ENCODE data around the gene MYLK4.

DNA sequence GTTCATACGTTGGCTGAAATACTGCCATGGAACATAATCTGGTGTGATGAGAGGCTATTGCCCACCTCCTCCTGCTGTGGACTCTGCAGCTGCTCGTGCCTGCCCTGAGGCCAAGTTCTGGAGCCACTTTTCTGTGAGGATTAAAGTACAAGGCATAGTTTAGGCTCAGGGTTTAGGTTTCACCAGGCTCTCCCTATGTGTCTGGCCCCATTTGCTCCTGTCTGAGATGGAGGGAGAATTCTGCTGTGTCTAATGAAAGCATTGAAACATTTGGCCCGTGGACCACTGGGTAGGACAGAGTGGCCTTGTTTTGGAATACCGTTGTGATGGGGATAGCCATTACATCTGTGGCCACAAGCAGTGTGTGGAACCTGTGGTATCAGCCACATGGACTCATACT is 20.4 kb upstream of the MYLK4 start:
- no peak for TF ChIP-seq POLR2AphosphoS5 (IDR thresholded peaks at IDR 0.05; ENCODE audit: borderline replicate concordance, low read depth, low read length)
- TF ChIP-seq EZH2 (IDR thresholded peaks at IDR 0.05) = no peak
- TF ChIP-seq FOXP2 (optimal IDR thresholded peaks at IDR 0.05; ENCODE audit: control extremely low read depth, extremely low read length, insufficient read depth) = no peak

Measured in SK-N-MC (cell line).